Panc1 (cell line): ENCODE measurements around the gene LNX2. TPM values are rescaled to one million over a fixed set of nuclear protein-coding genes. Genes with fewer than 3 reads are reported as not detected.

ENCODE experiments used
- ATAC-seq: fragments of 200-7000 bp; cut with Tn5 transposase; 2 replicates; pipeline ENCODE4 v1.9.1; 2020; ENCODE audit warnings: mild to moderate bottlenecking, moderate library complexity
- BruUV-seq: library from RNA; stranded (reverse); fragments of 400-500 nt; replicated peaks from 2 replicates; lab custom pipeline; 2021; lab: Mats Ljungman, UMichigan
- CTCF ChIA-PET: fragments of 300-600 bp; sonication (Branson Sonifier 250); formaldehyde crosslinking; loops from one replicate; lab custom pipeline; 2022; ENCODE audit warnings: antibody characterized with exemption; lab: Charles Lee
- POLR2A ChIA-PET: fragments of 300-600 bp; sonication (Branson Sonifier 250); formaldehyde crosslinking; loops from one replicate; lab custom pipeline; 2022; ENCODE audit warnings: antibody characterized with exemption; lab: Charles Lee
- DNase-seq: peaks from one replicate; pipeline ENCODE4 v3.0.0-alpha.2; 2010; ENCODE audit warnings: low read depth, low spot score
- H3K27ac ChIP-seq: 2 replicates; pipeline ENCODE4 v1.5.1; 2011; ENCODE audit warnings: mild to moderate bottlenecking, low read length, inconsistent platforms
- H3K27me3 ChIP-seq: fragments of 200-500 bp; sonication (Bioruptor generic); 2 replicates; pipeline ENCODE4 v1.6.0; 2014; ENCODE audit warnings: low read length, inconsistent platforms; ENCODE audit not compliant: control insufficient read depth, insufficient read depth
- H3K36me3 ChIP-seq: fragments of 200-500 bp; sonication (Bioruptor generic); 2 replicates; pipeline ENCODE4 v1.5.1; 2014; ENCODE audit warnings: inconsistent platforms, mild to moderate bottlenecking, low read length, moderate library complexity; ENCODE audit not compliant: control insufficient read depth, insufficient read depth
- H3K4me1 ChIP-seq: 2 replicates; pipeline ENCODE4 v1.5.1; 2011; ENCODE audit warnings: inconsistent platforms, mild to moderate bottlenecking, low read length, moderate library complexity; ENCODE audit not compliant: control insufficient read depth, insufficient read depth
- H3K4me3 ChIP-seq, 2 experiments: 2 replicates each; pipeline ENCODE4 v1.5.1; 2011 to 2012; ENCODE audit warnings: low read depth in 2 of 2, low read length in 2 of 2, mild to moderate bottlenecking in 2 of 2, inconsistent platforms in 1 of 2, moderate library complexity in 1 of 2
- H3K9me3 ChIP-seq: fragments of 200-500 bp; sonication (Bioruptor generic); 2 replicates; pipeline ENCODE4 v1.5.1; 2014; ENCODE audit warnings: low read depth, mild to moderate bottlenecking, inconsistent platforms, low read length, moderate library complexity; ENCODE audit not compliant: control insufficient read depth, insufficient read depth
- POLR2AphosphoS5 ChIP-seq: IDR thresholded peaks from 2 replicates; pipeline ENCODE4 v1.6.1; 2012; ENCODE audit warnings: mild to moderate bottlenecking, low read depth, low read length, moderate library complexity
- SIN3A ChIP-seq: IDR thresholded peaks from 2 replicates; pipeline ENCODE4 v1.6.1; 2012; ENCODE audit warnings: low read depth, mild to moderate bottlenecking, low read length, moderate library complexity, borderline replicate concordance; ENCODE audit not compliant: insufficient read depth
- TCF7L2 ChIP-seq: IDR thresholded peaks from 2 replicates; pipeline ENCODE4 v1.6.1; 2011; ENCODE audit warnings: mild to moderate bottlenecking, low read depth, low read length, inconsistent platforms
- in situ Hi-C: cut with HindIII; loops from 2 replicates; pipeline ENCODE4 v1.10.0; 2016; ENCODE audit warnings: low sequenced_read_pairs, low pct_unique_long_range_greater_than_20kb
- intact Hi-C: fragments of 100-400 bp; cut with micrococcal nuclease; formaldehyde crosslinking; loops from one replicate; pipeline ENCODE4 v1.10.0; 2022; ENCODE audit not compliant: unreplicated experiment
- total RNA-seq: library from RNA; stranded (reverse); gene quantifications from one replicate; pipeline ENCODE4 v1.2.1, GENCODE V29; 2021; ENCODE audit not compliant: unreplicated experiment
- TF ChIP-seq, protein P1 (sequence below): fragments of 450-650 bp; IDR thresholded peaks from 2 replicates; pipeline ENCODE4 v1.5.1; 2017; ENCODE audit warnings: mild to moderate bottlenecking
- TF ChIP-seq, protein P2 (sequence below), 2 experiments: IDR thresholded peaks; 2 replicates each; pipeline ENCODE4 v1.6.1; 2011 to 2012; ENCODE audit warnings: low read depth in 2 of 2, control low read depth in 1 of 2, low read length in 1 of 2, mild to moderate bottlenecking in 1 of 2, moderate library complexity in 1 of 2; ENCODE audit not compliant: insufficient read depth in 1 of 2

LNX2 gene
- total RNA-seq, 1 experiment from 2014 or later, result 11.6 TPM

DNA sequence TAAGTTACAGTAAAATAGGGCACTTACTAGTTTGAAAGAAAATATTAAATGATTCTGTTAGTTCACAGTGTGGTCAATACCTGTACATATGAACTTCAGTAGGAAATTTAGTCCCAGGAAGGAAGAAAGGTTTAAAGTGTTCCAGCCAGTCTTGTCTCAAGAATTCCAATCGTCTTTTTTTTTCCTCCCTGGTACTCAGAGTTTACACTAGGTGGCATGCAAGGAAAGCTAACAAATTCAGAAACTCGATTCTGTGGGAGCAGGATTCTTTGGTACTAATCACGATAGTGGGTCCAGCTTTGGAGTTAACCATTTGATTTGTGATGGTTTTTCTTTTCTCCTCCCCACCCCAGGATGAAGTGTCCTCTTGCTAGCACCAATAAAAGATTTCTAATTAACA is 45.0 kb upstream of the LNX2 start:
- intact Hi-C loops, result no loop called here
- TF ChIP-seq SIN3A (no peak), TCF7L2 (no peak), POLR2AphosphoS5 (no peak)
- TF ChIP-seq, protein P1, sequence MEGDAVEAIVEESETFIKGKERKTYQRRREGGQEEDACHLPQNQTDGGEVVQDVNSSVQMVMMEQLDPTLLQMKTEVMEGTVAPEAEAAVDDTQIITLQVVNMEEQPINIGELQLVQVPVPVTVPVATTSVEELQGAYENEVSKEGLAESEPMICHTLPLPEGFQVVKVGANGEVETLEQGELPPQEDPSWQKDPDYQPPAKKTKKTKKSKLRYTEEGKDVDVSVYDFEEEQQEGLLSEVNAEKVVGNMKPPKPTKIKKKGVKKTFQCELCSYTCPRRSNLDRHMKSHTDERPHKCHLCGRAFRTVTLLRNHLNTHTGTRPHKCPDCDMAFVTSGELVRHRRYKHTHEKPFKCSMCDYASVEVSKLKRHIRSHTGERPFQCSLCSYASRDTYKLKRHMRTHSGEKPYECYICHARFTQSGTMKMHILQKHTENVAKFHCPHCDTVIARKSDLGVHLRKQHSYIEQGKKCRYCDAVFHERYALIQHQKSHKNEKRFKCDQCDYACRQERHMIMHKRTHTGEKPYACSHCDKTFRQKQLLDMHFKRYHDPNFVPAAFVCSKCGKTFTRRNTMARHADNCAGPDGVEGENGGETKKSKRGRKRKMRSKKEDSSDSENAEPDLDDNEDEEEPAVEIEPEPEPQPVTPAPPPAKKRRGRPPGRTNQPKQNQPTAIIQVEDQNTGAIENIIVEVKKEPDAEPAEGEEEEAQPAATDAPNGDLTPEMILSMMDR, result no peak
- TF ChIP-seq, protein P2, sequence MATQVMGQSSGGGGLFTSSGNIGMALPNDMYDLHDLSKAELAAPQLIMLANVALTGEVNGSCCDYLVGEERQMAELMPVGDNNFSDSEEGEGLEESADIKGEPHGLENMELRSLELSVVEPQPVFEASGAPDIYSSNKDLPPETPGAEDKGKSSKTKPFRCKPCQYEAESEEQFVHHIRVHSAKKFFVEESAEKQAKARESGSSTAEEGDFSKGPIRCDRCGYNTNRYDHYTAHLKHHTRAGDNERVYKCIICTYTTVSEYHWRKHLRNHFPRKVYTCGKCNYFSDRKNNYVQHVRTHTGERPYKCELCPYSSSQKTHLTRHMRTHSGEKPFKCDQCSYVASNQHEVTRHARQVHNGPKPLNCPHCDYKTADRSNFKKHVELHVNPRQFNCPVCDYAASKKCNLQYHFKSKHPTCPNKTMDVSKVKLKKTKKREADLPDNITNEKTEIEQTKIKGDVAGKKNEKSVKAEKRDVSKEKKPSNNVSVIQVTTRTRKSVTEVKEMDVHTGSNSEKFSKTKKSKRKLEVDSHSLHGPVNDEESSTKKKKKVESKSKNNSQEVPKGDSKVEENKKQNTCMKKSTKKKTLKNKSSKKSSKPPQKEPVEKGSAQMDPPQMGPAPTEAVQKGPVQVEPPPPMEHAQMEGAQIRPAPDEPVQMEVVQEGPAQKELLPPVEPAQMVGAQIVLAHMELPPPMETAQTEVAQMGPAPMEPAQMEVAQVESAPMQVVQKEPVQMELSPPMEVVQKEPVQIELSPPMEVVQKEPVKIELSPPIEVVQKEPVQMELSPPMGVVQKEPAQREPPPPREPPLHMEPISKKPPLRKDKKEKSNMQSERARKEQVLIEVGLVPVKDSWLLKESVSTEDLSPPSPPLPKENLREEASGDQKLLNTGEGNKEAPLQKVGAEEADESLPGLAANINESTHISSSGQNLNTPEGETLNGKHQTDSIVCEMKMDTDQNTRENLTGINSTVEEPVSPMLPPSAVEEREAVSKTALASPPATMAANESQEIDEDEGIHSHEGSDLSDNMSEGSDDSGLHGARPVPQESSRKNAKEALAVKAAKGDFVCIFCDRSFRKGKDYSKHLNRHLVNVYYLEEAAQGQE (IDR thresholded peaks at IDR 0.05; ENCODE audit: insufficient read depth in 1 of 2, low read depth in 2 of 2, low read length in 1 of 2), result no peak
- Histone ChIP-seq H3K9me3 (no peaks in the 10 kb centered on the region), H3K27me3 (no peaks in the 10 kb centered on the region), H3K4me1 (no peaks in the 10 kb centered on the region), H3K36me3 (no peaks in the 10 kb centered on the region), H3K4me3 (no peak overlapping the region), H3K27ac (no peak overlapping the region)
- DNase-seq, result no peak
- ATAC-seq, result no peak
- BruUV-seq, result no TSS peak
- POLR2A ChIA-PET, result no interaction called here
- CTCF ChIA-PET, result no interaction called here
- in situ Hi-C loops, result no loop called here

DNA sequence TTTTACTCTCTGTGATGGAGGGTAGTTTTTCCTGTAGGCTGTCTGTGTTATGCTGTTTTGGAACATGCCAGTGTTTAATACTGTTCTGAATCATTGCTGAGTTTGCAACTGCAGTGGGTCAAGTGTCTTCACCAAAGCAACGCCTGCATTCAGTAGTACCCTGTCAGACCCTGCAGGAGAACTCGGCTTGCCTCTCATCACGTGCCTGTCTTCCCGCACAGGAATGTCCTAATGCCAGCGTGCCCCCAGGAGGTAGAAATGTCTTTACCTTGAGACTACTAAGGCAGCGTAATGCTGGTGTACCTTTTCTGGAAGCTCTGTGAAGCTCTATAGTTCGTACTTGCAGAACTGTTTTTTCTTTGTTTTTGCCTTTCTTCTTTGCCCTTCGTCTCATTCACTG is 43.6 kb upstream of the LNX2 start:
- H3K9me3 ChIP-seq, result no peaks in the 10 kb centered on the region
- in situ Hi-C loops (no loop called here), intact Hi-C loops (no loop called here)
- H3K27ac ChIP-seq, result no peak overlapping the region
- no peak for ATAC-seq
- H3K36me3 ChIP-seq, result no peaks in the 10 kb centered on the region
- no peak for DNase-seq
- H3K4me1 ChIP-seq, result no peaks in the 10 kb centered on the region
- no peak overlapping the region for H3K4me3 ChIP-seq
- ChIA-PET CTCF (interaction anchor here (0.6 kb wide), 1 partner anchor 131 kb away, joined by 3 read pairs; no protein-coding TSS in a partner anchor), POLR2A (no interaction called here)
- H3K27me3 ChIP-seq, result no peaks in the 10 kb centered on the region
- no TSS peak for BruUV-seq
- TF ChIP-seq POLR2AphosphoS5 (no peak), SIN3A (no peak), TCF7L2 (no peak)
- TF ChIP-seq, protein P2 (IDR thresholded peaks at IDR 0.05; ENCODE audit: insufficient read depth in 1 of 2, low read depth in 2 of 2, low read length in 1 of 2), result no peak
- TF ChIP-seq, protein P1, result no peak
